HG02973 (cell line): ENCODE data around the gene EFS.

Source experiments
- ATAC-seq: cut with Tn5 transposase; IDR thresholded peaks from one replicate; pipeline ENCODE4 v1.9.1; 2021; ENCODE audit warnings: moderate library complexity; ENCODE audit not compliant: unreplicated experiment

EFS gene, protein sequence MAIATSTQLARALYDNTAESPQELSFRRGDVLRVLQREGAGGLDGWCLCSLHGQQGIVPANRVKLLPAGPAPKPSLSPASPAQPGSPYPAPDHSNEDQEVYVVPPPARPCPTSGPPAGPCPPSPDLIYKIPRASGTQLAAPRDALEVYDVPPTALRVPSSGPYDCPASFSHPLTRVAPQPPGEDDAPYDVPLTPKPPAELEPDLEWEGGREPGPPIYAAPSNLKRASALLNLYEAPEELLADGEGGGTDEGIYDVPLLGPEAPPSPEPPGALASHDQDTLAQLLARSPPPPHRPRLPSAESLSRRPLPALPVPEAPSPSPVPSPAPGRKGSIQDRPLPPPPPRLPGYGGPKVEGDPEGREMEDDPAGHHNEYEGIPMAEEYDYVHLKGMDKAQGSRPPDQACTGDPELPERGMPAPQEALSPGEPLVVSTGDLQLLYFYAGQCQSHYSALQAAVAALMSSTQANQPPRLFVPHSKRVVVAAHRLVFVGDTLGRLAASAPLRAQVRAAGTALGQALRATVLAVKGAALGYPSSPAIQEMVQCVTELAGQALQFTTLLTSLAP

DNA sequence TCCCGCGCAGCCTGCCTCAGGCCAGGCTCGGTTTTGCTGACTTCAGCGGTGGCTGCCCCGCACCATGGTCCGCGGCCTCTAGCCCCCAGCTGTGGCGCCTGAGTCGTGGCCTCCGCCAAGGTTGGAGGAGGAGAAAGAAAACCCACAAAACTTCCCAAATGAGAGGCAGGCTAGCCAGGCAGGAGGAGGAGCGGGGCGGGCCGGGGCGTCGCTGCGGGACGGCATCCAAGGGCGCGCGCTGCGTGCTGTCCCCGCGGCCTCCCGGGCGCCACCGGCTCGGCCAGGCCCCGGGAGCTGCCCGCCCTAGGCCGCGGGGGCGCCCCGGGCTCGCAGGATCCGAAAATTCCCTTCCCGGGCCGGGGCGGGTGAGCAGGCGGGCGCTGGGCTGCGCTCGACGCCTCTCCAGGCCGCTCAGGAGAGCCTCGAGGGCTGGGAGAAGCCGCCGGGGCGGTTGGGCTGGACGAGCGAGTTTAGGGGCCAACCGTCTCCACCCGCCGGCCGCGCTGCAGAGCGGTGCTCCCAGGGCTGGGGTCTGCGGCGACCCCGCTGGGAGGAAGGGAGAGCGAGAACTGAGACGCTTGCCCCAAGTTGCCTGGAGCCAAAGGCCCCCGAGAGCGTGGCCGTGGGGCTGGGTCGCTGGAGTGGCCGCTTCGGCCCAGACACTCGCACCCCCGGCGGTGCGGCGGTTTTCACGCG, at the start of gene EFS:
Gene EFS (minus strand): TSS at position 137 of the 696 bp plus-strand sequence. CDS start 147 bp downstream, outside the sequence.
- ATAC-seq = no peak

DNA sequence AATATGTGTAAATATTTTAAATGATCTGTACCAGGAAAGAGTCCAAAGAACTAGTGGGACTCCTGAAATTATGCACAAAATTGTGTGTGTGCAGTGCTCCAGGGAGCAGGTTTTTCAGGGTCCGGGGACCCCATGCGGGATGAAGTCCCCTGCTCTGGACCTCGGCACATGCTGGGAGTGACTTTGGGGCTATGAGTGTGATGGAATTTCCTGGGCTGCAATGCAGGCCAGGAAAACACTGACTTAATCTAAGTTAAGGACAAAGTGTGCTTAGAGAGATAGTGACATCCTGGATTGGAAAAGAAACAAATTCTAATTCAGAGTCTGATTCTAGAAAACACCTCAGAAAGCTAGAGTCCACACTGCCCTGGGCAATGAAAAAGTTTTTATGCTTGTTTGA, 49.3 kb upstream of the EFS start:
- ATAC-seq = no peak

DNA sequence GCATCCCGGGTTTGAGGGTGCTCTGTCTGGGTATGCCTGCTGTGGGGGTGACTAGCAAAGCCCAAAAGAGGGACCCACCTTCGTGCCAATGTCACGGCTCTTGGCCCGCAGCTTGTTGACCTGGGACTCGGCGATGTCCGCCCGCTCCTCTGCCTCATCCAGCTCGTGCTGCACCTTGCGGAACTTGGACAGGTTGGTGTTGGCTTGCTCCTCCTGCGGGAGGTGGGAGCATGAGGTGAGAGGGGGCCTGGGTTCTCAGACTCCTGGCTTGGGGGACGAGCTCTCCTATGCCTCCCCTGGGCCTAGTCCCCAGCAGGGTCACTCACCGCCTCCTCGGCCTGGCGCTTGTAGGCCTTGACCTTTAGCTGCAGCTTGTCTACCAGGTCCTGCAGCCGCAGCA, 48.7 kb upstream of the EFS start:
- ATAC-seq = no peak

- no peak for ATAC-seq
Observed at GRCh38 chr14:23411563-23412525, 46.9 kb upstream of the EFS start.

- ATAC-seq = no peak
Observed at GRCh38 chr14:23409966-23410635, 45.1 kb upstream of the EFS start.

DNA sequence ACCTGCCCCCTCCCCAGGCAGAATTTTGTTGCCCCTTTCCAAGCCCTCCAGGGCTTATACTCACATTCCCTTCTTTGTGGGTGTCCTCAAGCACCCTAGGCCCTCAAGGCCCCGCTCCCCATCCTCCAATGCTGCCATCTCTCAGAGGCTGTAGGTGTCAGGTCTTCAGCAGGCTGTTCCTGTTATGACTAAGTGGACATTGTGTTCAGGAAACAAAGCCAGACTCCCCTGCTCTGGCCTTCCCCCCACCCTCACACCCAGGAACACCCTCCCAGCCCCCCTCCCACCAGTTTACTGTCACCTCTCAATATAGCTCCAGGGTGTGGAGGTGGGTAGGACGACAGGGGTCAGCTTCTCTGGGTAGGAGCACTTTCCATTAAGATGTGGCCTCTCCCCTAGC, 44.5 kb upstream of the EFS start:
- ATAC-seq = no peak

- ATAC-seq = no peak
Observed at GRCh38 chr14:23408307-23408630, 43.3 kb upstream of the EFS start.

- ATAC-seq = no peak
Observed at GRCh38 chr14:23407516-23408306, 42.7 kb upstream of the EFS start, which contains the start of gene MYH6. Gene MYH6, minus strand, starts transcription at chr14:23408273. Its CDS starts 1,050 bp downstream, at chr14:23407223.

GRCh38 chr14:23406725-23407355, 41.9 kb upstream of the EFS start:
- no peak for ATAC-seq

DNA sequence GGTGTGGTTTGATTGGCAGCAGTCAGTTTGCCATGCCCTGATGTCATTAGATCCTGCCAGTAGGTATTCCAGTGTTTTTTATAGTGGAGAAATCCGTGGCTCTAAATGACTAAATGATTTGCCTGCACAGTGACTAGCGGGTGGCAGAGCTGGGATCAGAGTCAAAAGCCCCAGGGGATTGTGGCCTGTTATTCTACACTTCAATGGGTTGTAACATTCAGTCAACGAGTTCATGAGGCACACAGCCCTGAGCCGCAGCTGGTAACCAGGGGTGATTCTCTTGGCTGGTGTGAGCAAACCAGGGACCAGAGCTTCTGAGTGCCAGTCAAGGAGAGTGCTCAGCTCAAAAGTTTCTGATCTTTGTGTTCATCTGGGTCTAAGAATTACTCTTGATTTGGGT, 41.3 kb upstream of the EFS start:
- no peak for ATAC-seq

DNA sequence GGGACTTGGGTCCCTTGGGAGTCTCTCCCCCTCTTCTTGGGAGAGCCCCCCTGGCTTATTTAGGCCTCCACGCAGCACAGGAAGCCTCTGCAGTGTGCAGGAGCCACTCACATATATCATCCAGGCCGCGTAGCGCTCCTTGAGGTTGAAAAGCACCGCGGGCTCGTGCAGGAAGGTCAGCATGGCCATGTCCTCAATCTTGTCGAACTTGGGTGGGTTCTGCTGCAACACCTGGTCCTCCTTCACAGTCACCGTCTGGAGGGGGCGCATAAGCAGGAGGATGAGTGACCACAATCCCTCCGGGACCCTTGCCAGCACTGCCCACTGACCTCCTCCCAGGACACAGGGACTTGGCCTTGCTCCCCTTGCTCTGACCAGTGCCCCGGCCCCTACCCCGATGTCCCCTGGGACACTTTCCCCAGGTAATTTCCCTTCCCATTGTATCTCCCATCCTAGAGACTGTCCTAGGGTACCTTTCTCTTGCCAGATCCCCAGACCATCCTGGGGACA, 40.6 kb upstream of the EFS start:
- ATAC-seq = no peak

GRCh38 chr14:23405096-23405495, 40.1 kb upstream of the EFS start:
- ATAC-seq = no peak

DNA sequence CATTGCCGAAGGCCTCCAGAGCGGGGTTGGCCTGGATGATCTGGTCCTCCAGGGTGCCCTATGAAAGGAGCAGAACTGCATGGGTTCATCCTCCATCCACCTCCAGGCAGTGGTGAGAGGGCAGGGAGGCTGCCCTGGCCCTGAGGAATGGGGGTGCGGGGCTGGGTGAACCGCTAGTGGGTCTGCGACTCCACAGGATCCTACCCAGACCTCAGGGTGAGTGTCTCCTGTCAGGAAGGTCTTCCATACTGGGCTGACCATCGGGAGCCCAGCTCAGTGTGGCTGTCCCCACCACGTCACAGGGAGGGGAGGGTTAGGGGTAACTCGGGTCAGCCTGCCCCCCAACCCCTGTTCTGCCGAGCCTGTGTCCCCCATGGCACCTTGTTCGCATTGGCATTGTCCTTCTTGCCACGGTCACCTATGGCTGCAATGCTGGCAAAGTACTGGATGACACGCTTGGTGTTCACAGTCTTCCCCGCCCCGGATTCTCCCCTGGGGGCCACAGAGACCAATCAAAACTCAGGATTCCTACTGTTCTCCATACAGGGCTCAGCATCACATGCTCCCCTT, 39.4 kb upstream of the EFS start:
- ATAC-seq = no peak

DNA sequence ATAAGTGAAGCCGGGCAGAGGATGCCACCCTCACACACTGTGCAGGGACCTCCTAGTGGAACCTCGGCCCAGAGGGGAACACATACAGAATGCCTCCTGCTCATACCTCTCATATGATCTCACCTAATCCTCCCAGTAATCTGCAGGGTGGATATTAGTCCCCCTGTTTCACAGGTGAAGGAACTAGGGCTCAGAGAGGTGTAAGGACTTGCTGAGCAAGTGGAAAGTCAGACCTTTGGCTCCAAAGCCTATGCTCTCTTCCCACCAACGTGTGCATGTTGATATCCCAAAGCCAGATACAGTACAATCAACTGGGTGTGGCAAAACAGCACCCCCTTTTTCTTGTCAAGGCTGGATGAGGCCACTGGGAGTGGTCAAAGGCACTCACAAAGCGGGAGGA, 38.9 kb upstream of the EFS start:
- ATAC-seq = no peak

DNA sequence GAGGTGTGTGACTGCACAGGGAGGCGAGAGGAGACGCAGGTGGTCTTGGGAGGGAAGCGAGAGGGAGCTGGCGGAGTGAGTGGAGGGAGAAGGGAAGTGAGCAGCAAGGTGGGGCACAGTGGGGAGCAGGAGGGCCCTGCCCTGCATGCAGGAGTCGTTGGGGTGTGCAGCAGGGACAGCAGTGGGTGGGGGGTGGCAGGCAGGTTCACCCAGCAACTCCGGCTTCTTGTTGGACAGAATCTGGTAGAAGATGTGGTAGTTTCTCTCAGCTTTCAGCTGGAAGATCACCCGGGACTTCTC, 38.1 kb upstream of the EFS start:
- no peak for ATAC-seq

- no peak for ATAC-seq
Observed at GRCh38 chr14:23402296-23403138, 37.5 kb upstream of the EFS start.

- ATAC-seq = no peak
Observed at GRCh38 chr14:23401291-23401690, 36.3 kb upstream of the EFS start.
